Measurements from ENCODE around the gene PEX7.

GRCh38 chr6:136950436-136951126 is 128.2 kb downstream of the PEX7 start:
- TF ChIP-seq CTCF (IDR thresholded peaks at IDR 0.05) (no peak), POLR2A (IDR thresholded peaks at IDR 0.05) (no peak)
